ENCODE data around the gene CHD9NB.
A peak's percentile ranks its signal among the peaks of the same experiment; 100 is the strongest.

CHD9NB gene

GRCh38 chr16:53058441-53058840, 5.7 kb upstream of the CHD9NB start:
- TF ChIP-seq ZIC2 (tag by site-specific recombination; IDR thresholded peaks at IDR 0.05) (peak; percentile 28; the same call in 1 of the 2 replicates), ZNF140 (tag by site-specific recombination; IDR thresholded peaks at IDR 0.05) (no peak), ZNF274 (IDR thresholded peaks at IDR 0.05; ENCODE audit: low read length) (no peak), ZNF274 (tag by site-specific recombination; IDR thresholded peaks at IDR 0.05; ENCODE audit: borderline replicate concordance) (no peak), ZNF488 (tag by site-specific recombination; IDR thresholded peaks at IDR 0.05) (no peak), ZNF138 (tag by site-specific recombination; IDR thresholded peaks at IDR 0.05; ENCODE audit: borderline replicate concordance) (no peak), PRDM10 (tag by site-specific recombination; IDR thresholded peaks at IDR 0.05) (peak; percentile 81)
- no peak overlapping the region for H3K27ac ChIP-seq (ENCODE audit: extremely low read depth, low read depth, low read length)
- POLR2A ChIA-PET, result no interaction called here
- no peaks in the 10 kb centered on the region for H3K4me1 ChIP-seq (ENCODE audit: control insufficient read depth, insufficient read depth, low read length)
- no peaks in the 10 kb centered on the region; a peak in 1 of 3 replicates for H3K36me3 ChIP-seq (ENCODE audit: control insufficient read depth in 2 of 2, insufficient read depth in 1 of 2, low read length in 2 of 2)
- no peaks in the 10 kb centered on the region for H3K9me3 ChIP-seq (ENCODE audit: control insufficient read depth, insufficient read depth, low read depth, low read length)
- no peak overlapping the region for H3K4me3 ChIP-seq (ENCODE audit: low read depth, low read length)
- CTCF ChIA-PET, result interaction anchor here (0.7 to 1.0 kb wide), 2 partner anchors 101 to 143 kb away, joined by 3 to 4 read pairs; no protein-coding TSS in a partner anchor

- no peaks in the 10 kb centered on the region for H3K4me1 ChIP-seq (ENCODE audit: control insufficient read depth, insufficient read depth, low read length)
- ChIA-PET CTCF (interaction anchor here (0.6 to 1.0 kb wide), 3 partner anchors 26 to 102 kb away, joined by 3 to 5 read pairs (median 4); no protein-coding TSS in a partner anchor), POLR2A (no interaction called here)
- no peaks in the 10 kb centered on the region; a peak in 1 of 3 replicates for H3K36me3 ChIP-seq (ENCODE audit: control insufficient read depth in 2 of 2, insufficient read depth in 1 of 2, low read length in 2 of 2)
- no peaks in the 10 kb centered on the region for H3K9me3 ChIP-seq (ENCODE audit: control insufficient read depth, insufficient read depth, low read depth, low read length)
- no peak overlapping the region for H3K27ac ChIP-seq (ENCODE audit: extremely low read depth, low read depth, low read length)
- H3K4me3 ChIP-seq (ENCODE audit: low read depth, low read length), result no peak overlapping the region
- TF ChIP-seq ZNF521 (tag by site-specific recombination; IDR thresholded peaks at IDR 0.05) (no peak), PRDM2 (tag by site-specific recombination; IDR thresholded peaks at IDR 0.05; ENCODE audit: borderline replicate concordance) (no peak), ZNF747 (tag by site-specific recombination; IDR thresholded peaks at IDR 0.05) (no peak), IKZF3 (tag by site-specific recombination; IDR thresholded peaks at IDR 0.05) (no peak), PRDM10 (tag by site-specific recombination; IDR thresholded peaks at IDR 0.05) (no peak), GFI1B (tag by site-specific recombination; IDR thresholded peaks at IDR 0.05) (no peak), HOXA7 (CRISPR knock-in tag; IDR thresholded peaks at IDR 0.05; ENCODE audit: borderline replicate concordance) (no peak), ZBTB6 (tag by site-specific recombination; IDR thresholded peaks at IDR 0.05) (no peak), ZNF776 (tag by site-specific recombination; IDR thresholded peaks at IDR 0.05; ENCODE audit: borderline replicate concordance) (no peak), ZNF175 (tag by site-specific recombination; IDR thresholded peaks at IDR 0.05) (no peak), ZNF843 (tag by site-specific recombination; IDR thresholded peaks at IDR 0.05) (no peak), ZNF621 (tag by site-specific recombination; IDR thresholded peaks at IDR 0.05) (no peak), ZNF626 (tag by site-specific recombination; IDR thresholded peaks at IDR 0.05) (no peak)
These were observed 5.0 kb upstream of the CHD9NB start for GRCh38 chr16:53057658-53058057.

All from HEK293 (cell line).